CD4-positive, alpha-beta T cell treated with Interleukin-17A for 1 hour (primary cell): ENCODE data around the gene PDE7B.
"Not testable (repeated sequence)": the region's sequence is repeated elsewhere in the genome, so short reads cannot be mapped to it uniquely, and the experiment has no call there.

ENCODE experiments used
- DNase-seq: peaks from one replicate; pipeline ENCODE4 v3.0.0-alpha.2; 2020

PDE7B gene

DNA sequence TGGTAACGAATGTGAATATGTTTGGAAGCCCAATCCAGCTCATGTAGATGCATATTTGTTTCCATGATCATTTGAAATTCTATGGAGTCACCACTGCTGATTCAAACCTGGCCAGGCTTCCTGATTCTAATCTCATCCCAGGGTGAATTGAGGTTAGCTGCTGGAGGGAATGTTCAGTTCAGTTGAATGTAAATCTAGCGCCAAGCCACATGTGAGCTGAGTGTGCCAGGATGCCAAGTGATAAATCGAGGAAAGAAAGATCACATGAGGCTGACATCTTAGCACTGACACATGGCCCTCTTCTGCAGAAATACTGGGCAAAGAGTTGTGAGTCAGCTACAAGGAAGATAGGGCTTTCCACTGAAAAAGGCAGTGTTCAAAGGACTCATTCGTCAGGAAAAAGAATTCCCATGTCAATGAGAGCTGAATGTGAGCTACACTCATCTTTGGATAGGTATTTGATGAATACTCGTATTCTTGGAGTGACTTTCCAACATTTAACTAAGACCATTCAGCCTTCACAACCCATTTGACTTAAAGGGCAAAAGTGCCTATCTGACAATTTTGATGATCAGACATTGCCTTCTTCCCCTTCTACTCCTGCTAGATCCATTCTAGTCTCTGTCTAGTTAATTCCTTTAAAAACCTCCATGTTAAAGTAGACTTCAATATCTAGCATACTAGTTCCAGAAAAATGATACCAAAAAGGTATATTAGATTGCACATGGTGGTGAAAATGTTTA is 226.5 kb downstream of the PDE7B start:
- DNase-seq, result no peak

- DNase-seq, result no peak
Observed at GRCh38 chr6:136079701-136080565, 228.4 kb downstream of the PDE7B start.

DNA sequence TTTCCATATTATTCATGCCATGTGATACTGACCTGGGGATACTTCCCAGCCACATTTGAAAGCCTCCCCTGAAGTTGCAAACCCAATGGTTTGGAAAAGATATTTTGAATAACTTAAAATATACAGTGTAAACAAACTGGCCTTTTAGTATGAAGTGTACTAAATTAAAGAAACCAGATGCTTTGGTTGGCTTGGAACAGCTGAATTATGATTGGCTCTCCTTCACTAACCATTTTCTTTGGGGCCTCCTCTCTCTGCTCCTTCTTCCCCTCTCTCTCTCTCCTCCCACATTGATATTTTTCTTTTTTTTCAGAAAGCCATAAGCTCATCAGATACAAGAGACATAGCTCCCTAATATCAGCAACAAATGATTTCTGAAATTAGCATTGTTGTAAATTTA is 232.0 kb downstream of the PDE7B start:
- no peak for DNase-seq

DNA sequence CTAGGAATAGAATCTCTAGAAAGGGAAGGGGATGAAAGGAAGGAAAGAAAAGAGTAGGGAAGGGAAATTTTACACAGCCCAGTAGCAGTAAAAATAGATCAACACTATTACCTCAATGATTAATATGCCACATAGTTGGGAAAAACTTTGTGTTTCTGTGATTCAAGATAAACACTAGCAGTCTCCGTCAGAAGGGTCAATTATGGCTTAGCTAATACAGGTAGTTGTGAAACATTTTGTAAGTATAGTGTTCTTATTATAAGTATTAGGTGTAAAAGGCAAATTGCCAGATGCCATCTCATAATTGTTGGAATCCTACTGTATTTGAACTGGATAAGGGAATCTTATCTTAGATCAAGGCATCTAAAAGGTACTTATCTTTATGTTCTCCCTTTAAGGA is 232.9 kb downstream of the PDE7B start:
- no peak for DNase-seq

DNA sequence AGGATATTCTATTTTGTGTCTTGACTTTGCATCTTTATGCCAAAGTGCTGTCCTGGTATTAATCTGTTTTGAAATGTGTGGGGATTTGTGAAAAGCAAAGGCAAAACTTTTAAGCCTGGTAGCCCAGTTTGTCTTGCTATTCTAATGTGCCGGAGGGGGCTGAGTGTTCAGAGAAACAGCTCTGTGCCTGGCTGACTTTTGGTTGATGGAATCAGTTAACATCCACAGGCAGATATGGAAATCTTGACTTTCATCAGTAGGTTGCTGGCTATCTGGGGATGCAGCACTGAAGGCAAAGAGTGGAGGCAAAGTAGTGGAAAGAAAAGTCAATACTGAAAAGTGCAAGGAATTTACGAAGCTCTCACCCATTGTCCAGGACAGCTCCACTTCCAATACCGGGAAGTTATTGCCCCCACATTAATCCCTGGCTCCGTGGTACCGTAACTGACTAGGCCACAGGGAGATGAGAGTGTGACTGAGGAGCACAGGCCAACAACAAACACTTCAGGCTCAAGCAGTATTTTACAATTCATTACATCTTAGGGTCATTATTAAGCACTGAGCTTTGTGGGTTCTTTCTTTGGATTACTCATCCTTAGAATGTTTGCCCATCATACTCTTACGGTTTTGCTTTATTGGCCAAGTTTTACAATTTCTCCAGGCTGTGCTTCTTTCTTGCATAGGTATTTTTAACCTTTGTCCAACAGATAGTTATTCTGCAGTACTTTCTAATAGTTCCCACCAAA is 234.0 kb downstream of the PDE7B start:
- DNase-seq, result no peak

- no peak for DNase-seq
Observed at GRCh38 chr6:136086686-136087085, 235.2 kb downstream of the PDE7B start.

GRCh38 chr6:136087986-136088385 is 236.5 kb downstream of the PDE7B start:
- no peak for DNase-seq

- DNase-seq, result no peak
Observed at GRCh38 chr6:136088693-136089092, 237.2 kb downstream of the PDE7B start.

- DNase-seq, result no peak
Observed at GRCh38 chr6:136089876-136090275, 238.4 kb downstream of the PDE7B start.

DNA sequence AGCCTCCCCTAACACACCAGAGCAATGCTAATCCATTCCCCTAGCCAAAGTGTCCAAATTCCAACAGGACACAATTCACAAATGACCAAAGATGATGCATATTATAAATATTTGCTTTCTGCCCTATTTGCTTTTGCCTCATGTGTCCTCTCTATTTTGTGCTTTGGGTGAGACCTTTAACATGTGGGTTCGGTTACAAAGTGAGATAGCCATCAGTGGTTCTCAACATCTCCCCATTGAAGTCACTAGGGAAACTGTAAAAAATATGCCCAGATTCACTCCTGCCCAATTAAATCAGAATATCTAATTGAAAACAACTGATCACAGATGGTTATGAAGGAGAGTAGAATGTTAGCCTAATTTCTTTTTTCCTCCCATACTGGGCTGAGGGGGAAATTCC is 239.4 kb downstream of the PDE7B start:
- DNase-seq, result no peak

- DNase-seq, result no peak
Observed at GRCh38 chr6:136092897-136093296, 241.4 kb downstream of the PDE7B start.

GRCh38 chr6:136093835-136094234 is 242.3 kb downstream of the PDE7B start:
- DNase-seq, result no peak

- no peak for DNase-seq
Observed at GRCh38 chr6:136094812-136095211, 243.3 kb downstream of the PDE7B start.

DNA sequence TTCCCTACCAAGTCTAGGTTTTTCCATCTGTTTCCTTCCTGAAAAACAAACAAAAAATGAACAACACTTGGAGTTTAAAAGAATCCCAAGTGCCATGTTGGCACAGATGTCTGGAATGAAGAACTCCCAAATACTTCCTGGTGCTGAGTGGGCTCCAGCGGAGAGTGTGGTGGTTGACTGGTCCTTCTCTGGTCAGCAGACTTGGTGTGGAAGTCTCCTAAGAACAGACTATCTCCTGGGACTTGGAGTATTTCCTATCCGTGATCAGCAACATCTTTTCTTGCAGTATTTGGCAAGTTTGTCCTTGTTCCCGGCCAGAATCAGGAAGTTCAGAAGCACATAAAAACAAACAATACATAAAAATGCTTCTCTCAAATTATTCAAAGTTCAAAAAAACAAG is 244.5 kb downstream of the PDE7B start:
- no peak for DNase-seq

DNA sequence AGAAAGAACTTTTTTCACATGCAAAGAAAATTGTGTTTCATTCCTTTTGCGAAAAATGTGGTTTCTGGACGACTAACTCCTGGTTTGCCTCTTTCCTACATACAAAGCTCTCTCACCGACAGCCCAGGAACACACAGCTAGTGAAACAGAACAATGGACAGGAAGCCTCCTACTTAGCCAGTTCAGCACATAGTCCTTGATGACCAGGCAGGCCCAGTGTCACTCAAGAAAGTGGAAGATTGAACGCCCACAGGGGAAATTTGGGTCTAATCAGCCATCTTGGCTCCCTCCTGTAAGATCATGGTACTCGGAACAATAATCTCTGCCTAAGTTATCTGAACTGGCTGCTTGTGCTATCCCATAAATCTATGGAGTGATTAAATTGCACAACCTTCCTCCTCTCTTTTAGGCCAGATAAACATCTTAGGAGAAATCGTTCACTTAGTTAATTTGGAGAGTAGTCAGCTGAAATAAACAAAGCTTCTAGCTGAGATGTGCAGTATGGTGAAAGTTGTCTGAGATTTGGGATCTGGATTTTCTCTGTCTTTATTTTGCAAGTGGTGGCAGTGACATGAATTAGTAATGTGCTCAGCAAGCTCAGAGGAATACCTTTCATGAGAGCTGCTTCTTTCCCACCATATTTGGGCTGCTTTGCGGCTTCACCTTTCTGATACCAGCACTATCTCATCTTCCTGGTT is 251.6 kb downstream of the PDE7B start:
- no peak for DNase-seq

GRCh38 chr6:136103763-136104311 is 252.3 kb downstream of the PDE7B start:
- no peak for DNase-seq

GRCh38 chr6:136104556-136104955 is 253.1 kb downstream of the PDE7B start:
- DNase-seq, result no peak

DNA sequence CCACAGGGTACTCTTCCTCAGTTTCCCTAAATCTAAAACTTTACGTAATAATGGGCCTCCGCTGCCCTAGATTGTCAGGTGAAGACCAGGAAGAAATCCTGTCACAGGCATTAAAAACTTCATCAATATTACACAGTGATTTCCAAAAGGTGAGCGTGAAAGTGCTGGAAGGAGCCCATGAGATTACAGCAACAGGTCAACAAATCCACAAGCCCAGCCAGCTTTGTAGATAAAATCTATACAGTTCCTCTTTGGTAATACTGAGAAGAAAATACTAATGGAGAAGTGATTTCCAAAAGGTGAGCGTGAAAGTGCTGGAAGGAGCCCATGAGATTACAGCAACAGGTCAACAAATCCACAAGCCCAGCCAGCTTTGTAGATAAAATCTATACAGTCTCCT is 254.3 kb downstream of the PDE7B start:
- DNase-seq, result not testable (repeated sequence)

DNA sequence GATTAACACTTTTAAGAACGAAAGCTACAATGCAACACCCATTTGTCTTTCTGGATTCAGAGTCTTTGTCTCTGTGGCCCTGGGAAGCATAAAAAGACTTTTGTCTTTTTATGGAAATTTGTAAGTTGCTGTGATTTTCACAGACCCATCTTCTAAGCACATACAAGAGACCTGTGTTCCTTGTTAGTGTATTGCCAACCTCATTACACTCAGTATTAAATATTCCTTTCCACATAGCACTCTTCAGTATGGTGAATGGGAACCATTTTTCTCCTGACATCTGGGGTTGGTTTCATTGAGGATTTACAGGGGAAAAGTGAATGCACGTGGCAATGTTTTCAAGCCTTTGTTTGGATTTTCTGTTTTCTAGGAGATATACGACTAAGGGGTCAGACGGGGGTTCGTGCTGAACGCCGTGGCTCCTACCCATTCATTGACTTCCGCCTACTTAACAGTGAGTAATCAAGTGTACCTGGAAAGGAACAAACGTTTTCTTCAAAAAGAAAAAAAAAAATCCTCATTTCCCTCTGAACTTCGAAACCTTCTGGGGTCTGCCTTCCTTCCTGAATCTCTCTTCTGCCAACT is 257.0 kb downstream of the PDE7B start:
- no peak for DNase-seq

DNA sequence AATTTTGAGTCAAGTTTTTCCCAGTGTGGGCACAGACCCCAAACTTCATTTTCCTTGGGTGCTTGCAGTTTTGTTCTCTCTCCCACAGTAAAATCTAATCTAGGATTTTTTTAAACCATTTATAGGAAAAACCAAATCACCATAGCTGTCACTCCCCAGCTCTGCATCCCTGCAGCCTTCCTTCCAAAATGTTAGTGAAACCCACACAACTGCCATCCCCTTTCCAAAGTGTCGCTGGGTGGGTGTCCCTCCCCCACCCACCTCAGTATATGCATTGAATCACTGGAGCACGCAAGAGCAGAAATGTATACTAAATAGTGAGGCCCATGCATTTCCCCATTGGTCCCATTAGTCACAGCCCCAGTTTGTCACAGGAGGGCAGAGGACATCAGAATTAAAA is 260.3 kb downstream of the PDE7B start:
- DNase-seq, result no peak

DNA sequence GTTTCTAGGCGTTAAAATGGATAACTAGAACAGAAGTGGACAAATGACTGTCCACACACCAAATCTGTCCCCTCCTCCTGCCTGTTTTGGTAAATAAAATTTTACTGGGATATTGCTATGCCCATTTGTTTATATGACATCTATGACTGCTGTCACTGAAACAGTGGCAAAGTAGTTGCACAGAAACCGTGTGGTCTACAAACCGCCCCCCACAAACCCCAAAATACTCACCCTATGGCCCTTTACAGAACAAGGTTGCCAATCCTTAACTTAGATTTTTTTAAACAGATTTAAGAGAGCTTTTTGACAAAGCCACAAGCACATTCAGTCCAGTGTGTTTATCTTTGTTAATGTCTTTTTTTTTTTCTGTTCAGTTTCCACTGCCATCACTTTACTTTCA is 260.8 kb downstream of the PDE7B start:
- no peak for DNase-seq

GRCh38 chr6:136113736-136114173 is 262.3 kb downstream of the PDE7B start:
- no peak for DNase-seq
